IPS DF 6.9 (cell line): Measurements from ENCODE around the gene ZNF213.
"Not testable (repeated sequence)": the region's sequence is repeated elsewhere in the genome, so short reads cannot be mapped to it uniquely, and the experiment has no call there.

Source experiments
- DNase-seq: peaks from one replicate; pipeline ENCODE4 v3.0.0-alpha.2; 2013; ENCODE audit warnings: low read depth, low spot score
- H3K27ac ChIP-seq: one replicate; pipeline ENCODE4 v1.5.1; 2013; ENCODE audit warnings: low read length, control low read depth
- H3K27me3 ChIP-seq: 2 replicates; pipeline ENCODE4 v1.6.1; 2013; ENCODE audit warnings: mild to moderate bottlenecking, low read length; ENCODE audit not compliant: control insufficient read depth, insufficient read depth
- H3K36me3 ChIP-seq: 2 replicates; pipeline ENCODE4 v1.6.1; 2013; ENCODE audit warnings: low read length; ENCODE audit not compliant: control insufficient read depth, insufficient read depth
- H3K4me1 ChIP-seq: 2 replicates; pipeline ENCODE4 v1.6.1; 2013; ENCODE audit warnings: low read length; ENCODE audit not compliant: control insufficient read depth, insufficient read depth
- H3K4me3 ChIP-seq: 2 replicates; pipeline ENCODE4 v1.5.1; 2013; ENCODE audit warnings: mild to moderate bottlenecking, low read length
- H3K9me3 ChIP-seq: 2 replicates; pipeline ENCODE4 v1.6.1; 2013; ENCODE audit warnings: low read length, inconsistent platforms; ENCODE audit not compliant: control insufficient read depth, insufficient read depth
- WGBS: extraction: QIAGEN DNeasy Blood & Tissue Kit; methylation state at CpG from one replicate; pipeline ENCODE4 v1.1.7; 2013; ENCODE audit warnings: mixed read lengths, missing lambda C conversion rate; ENCODE audit not compliant: insufficient read length, insufficient coverage; 5-methylcytosine and 5-hydroxymethylcytosine counted together

Gene ZNF213

GRCh38 chr16:3133844-3134243 is 985 bp upstream of the ZNF213 start:
- Histone ChIP-seq H3K9me3 (no peaks in the 10 kb centered on the region), H3K36me3 (no peaks in the 10 kb centered on the region; the same call in 1 of the 2 replicates), H3K27me3 (no peaks in the 10 kb centered on the region), H3K4me3 (peak overlapping the region; percentile 71), H3K27ac (no peak overlapping the region), H3K4me1 (peaks cover 3% of the 10 kb centered on the region; the same call in 1 of the 2 replicates)
- WGBS: no CpG with 5 or more reads among the region's 7 CpGs
- no peak for DNase-seq

- Histone ChIP-seq H3K9me3 (no peaks in the 10 kb centered on the region), H3K4me1 (no peaks in the 10 kb centered on the region), H3K36me3 (no peaks in the 10 kb centered on the region), H3K4me3 (peak overlapping the region; percentile 73), H3K27me3 (no peaks in the 10 kb centered on the region), H3K27ac (no peak overlapping the region)
- no CpG with 5 or more reads among the region's 43 CpGs for WGBS
- DNase-seq: no peak
Observed at GRCh38 chr16:3135126-3135715, 392 bp downstream of the ZNF213 start.

GRCh38 chr16:3137267-3137666 is 2.4 kb downstream of the ZNF213 start:
- no peaks in the 10 kb centered on the region for H3K4me1 ChIP-seq
- DNase-seq: no peak
- H3K36me3 ChIP-seq: no peaks in the 10 kb centered on the region
- no peaks in the 10 kb centered on the region for H3K27me3 ChIP-seq
- no peaks in the 10 kb centered on the region for H3K9me3 ChIP-seq
- H3K27ac ChIP-seq: no peak overlapping the region
- WGBS: no CpG with 5 or more reads among the region's 13 CpGs
- H3K4me3 ChIP-seq: no peak overlapping the region

- Histone ChIP-seq H3K9me3 (no peaks in the 10 kb centered on the region), H3K27me3 (no peaks in the 10 kb centered on the region), H3K27ac (no peak overlapping the region), H3K4me3 (no peak overlapping the region), H3K36me3 (no peaks in the 10 kb centered on the region), H3K4me1 (no peaks in the 10 kb centered on the region)
- no peak for DNase-seq
- WGBS: no CpG with 5 or more reads among the region's 21 CpGs
Observed at GRCh38 chr16:3138342-3138741, 3.5 kb downstream of the ZNF213 start.

- DNase-seq: no peak
- no peaks in the 10 kb centered on the region for H3K27me3 ChIP-seq
- no peaks in the 10 kb centered on the region for H3K36me3 ChIP-seq
- no peak overlapping the region for H3K4me3 ChIP-seq
- H3K27ac ChIP-seq: no peak overlapping the region
- H3K9me3 ChIP-seq: no peaks in the 10 kb centered on the region
- no CpG with 5 or more reads among the region's 14 CpGs for WGBS
- H3K4me1 ChIP-seq: no peaks in the 10 kb centered on the region
Observed at GRCh38 chr16:3138823-3139426, 4.1 kb downstream of the ZNF213 start.

GRCh38 chr16:3139561-3139960 is 4.7 kb downstream of the ZNF213 start:
- not testable (repeated sequence) for DNase-seq, H3K4me1 ChIP-seq, H3K9me3 ChIP-seq, H3K27me3 ChIP-seq, H3K4me3 ChIP-seq, H3K27ac ChIP-seq, H3K36me3 ChIP-seq
- no CpG with 5 or more reads among the region's 9 CpGs for WGBS

GRCh38 chr16:3140603-3141427 is 6.0 kb downstream of the ZNF213 start:
- Histone ChIP-seq H3K9me3 (no peaks in the 10 kb centered on the region), H3K4me3 (no peak overlapping the region), H3K27me3 (no peaks in the 10 kb centered on the region), H3K4me1 (no peaks in the 10 kb centered on the region), H3K36me3 (no peaks in the 10 kb centered on the region), H3K27ac (no peak overlapping the region)
- no CpG with 5 or more reads among the region's 69 CpGs for WGBS
- no peak for DNase-seq

- Histone ChIP-seq H3K27me3 (no peaks in the 10 kb centered on the region), H3K36me3 (no peaks in the 10 kb centered on the region), H3K4me3 (no peak overlapping the region), H3K4me1 (no peaks in the 10 kb centered on the region), H3K9me3 (no peaks in the 10 kb centered on the region), H3K27ac (no peak overlapping the region)
- DNase-seq: no peak
- no CpG with 5 or more reads among the region's 23 CpGs for WGBS
Observed at GRCh38 chr16:3141781-3142311, 7.0 kb downstream of the ZNF213 start.

- DNase-seq: no peak
- no peaks in the 10 kb centered on the region for H3K9me3 ChIP-seq
- no peaks in the 10 kb centered on the region for H3K4me1 ChIP-seq
- WGBS: no CpG with 5 or more reads among the region's 22 CpGs
- no peaks in the 10 kb centered on the region for H3K27me3 ChIP-seq
- no peak overlapping the region for H3K4me3 ChIP-seq
- H3K27ac ChIP-seq: no peak overlapping the region
- no peaks in the 10 kb centered on the region for H3K36me3 ChIP-seq
Observed at GRCh38 chr16:3142327-3142726, 7.5 kb downstream of the ZNF213 start.

- H3K27me3 ChIP-seq: no peaks in the 10 kb centered on the region
- no peaks in the 10 kb centered on the region for H3K36me3 ChIP-seq
- H3K27ac ChIP-seq: no peak overlapping the region
- H3K4me1 ChIP-seq: no peaks in the 10 kb centered on the region
- DNase-seq: no peak
- no CpG with 5 or more reads among the region's 13 CpGs for WGBS
- no peaks in the 10 kb centered on the region for H3K9me3 ChIP-seq
- H3K4me3 ChIP-seq: no peak overlapping the region
Observed at GRCh38 chr16:3142770-3143169, 7.9 kb downstream of the ZNF213 start.
